GM23338 (cell line): ENCODE measurements around the gene UCMA. TPM values are rescaled to one million over a fixed set of nuclear protein-coding genes. Genes with fewer than 3 reads are reported as not detected.

Experiments used
- ATAC-seq: fragments of 200-7000 bp; cut with Tn5 transposase; 3 replicates; pipeline ENCODE4 v1.9.1; 2020
- DNase-seq: peaks from one replicate; pipeline ENCODE4 v3.0.0-alpha.2; 2015; ENCODE audit warnings: low spot score
- H2AFZ ChIP-seq: fragments of 200-600 bp; sonication (generic); 2 replicates; pipeline ENCODE4 v1.8.0; 2016; ENCODE audit warnings: antibody characterized with exemption, mild to moderate bottlenecking, moderate library complexity
- H3F3A ChIP-seq: fragments of 200-600 bp; sonication (generic); replicated peaks from 2 replicates; pipeline ENCODE4 v1.8.0; 2017; ENCODE audit warnings: antibody characterized with exemption, mixed run types, low read depth
- H3K27ac ChIP-seq: fragments of 200-600 bp; sonication (generic); 2 replicates; pipeline ENCODE4 v1.6.1; 2016; ENCODE audit warnings: low read depth
- H3K27me3 ChIP-seq: fragments of 200-600 bp; sonication (generic); 2 replicates; pipeline ENCODE4 v1.8.0; 2016; ENCODE audit warnings: mild to moderate bottlenecking, mixed run types, moderate library complexity; ENCODE audit not compliant: insufficient read depth
- H3K36me3 ChIP-seq: fragments of 200-600 bp; sonication (generic); 2 replicates; pipeline ENCODE4 v1.8.0; 2016; ENCODE audit warnings: mild to moderate bottlenecking; ENCODE audit not compliant: insufficient read depth
- H3K4me1 ChIP-seq: fragments of 200-600 bp; sonication (generic); 2 replicates; pipeline ENCODE4 v1.8.0; 2016; ENCODE audit warnings: mild to moderate bottlenecking, moderate library complexity; ENCODE audit not compliant: insufficient read depth
- H3K4me2 ChIP-seq: fragments of 200-600 bp; sonication (generic); 2 replicates; pipeline ENCODE4 v1.7.1; 2017; ENCODE audit warnings: mixed run types
- H3K4me3 ChIP-seq: fragments of 200-600 bp; sonication (generic); 2 replicates; pipeline ENCODE4 v1.6.1; 2016; ENCODE audit warnings: mixed run types
- H3K79me2 ChIP-seq: fragments of 200-600 bp; sonication (generic); replicated peaks from 2 replicates; pipeline ENCODE4 v1.8.0; 2017; ENCODE audit warnings: mild to moderate bottlenecking; ENCODE audit not compliant: insufficient read depth
- H3K9me2 ChIP-seq: fragments of 200-600 bp; sonication (generic); 2 replicates; pipeline ENCODE4 v1.8.0; 2017; ENCODE audit not compliant: insufficient read depth
- H4K20me1 ChIP-seq: fragments of 200-600 bp; sonication (generic); replicated peaks from 2 replicates; pipeline ENCODE4 v1.8.0; 2017; ENCODE audit warnings: mild to moderate bottlenecking; ENCODE audit not compliant: insufficient read depth
- H3K27ac Mint-ChIP-seq: 2 replicates; pipeline ENCODE4 v1.8.0; 2020; ENCODE audit warnings: inconsistent platforms, mild to moderate bottlenecking, moderate library complexity, mixed read lengths
- H3K27me3 Mint-ChIP-seq: 3 replicates; pipeline ENCODE4 v1.8.0; 2022; ENCODE audit warnings: low read depth, mild to moderate bottlenecking, moderate library complexity, mixed read lengths, inconsistent platforms; ENCODE audit not compliant: insufficient read depth, poor library complexity
- H3K36me3 Mint-ChIP-seq: 3 replicates; pipeline ENCODE4 v1.8.0; 2021; ENCODE audit warnings: low read depth, mild to moderate bottlenecking, inconsistent platforms, moderate library complexity, mixed read lengths
- H3K4me1 Mint-ChIP-seq: 3 replicates; pipeline ENCODE4 v1.8.0; 2020; ENCODE audit warnings: mild to moderate bottlenecking, inconsistent platforms, mixed read lengths
- H3K4me3 Mint-ChIP-seq: 3 replicates; pipeline ENCODE4 v1.8.0; 2021; ENCODE audit warnings: moderate library complexity, mild to moderate bottlenecking, inconsistent platforms, mixed read lengths
- H3K9me3 Mint-ChIP-seq: 3 replicates; pipeline ENCODE4 v1.8.0; 2020; ENCODE audit warnings: moderate library complexity, mild to moderate bottlenecking, inconsistent platforms, mixed read lengths
- CREB1 ChIP-seq: fragments of 250-450 bp; sonication (Bioruptor Pico); IDR thresholded peaks from 2 replicates; pipeline ENCODE4 v1.5.0; 2020; ENCODE audit warnings: low read depth, mild to moderate bottlenecking, moderate library complexity
- EZH2 ChIP-seq: fragments of 200-600 bp; sonication (generic); IDR thresholded peaks from one replicate; pipeline ENCODE4 v1.8.0; 2017; ENCODE audit warnings: antibody characterized with exemption, mild to moderate bottlenecking, low read depth; ENCODE audit not compliant: unreplicated experiment
- EZH2phosphoT487 ChIP-seq: fragments of 200-600 bp; sonication (generic); IDR thresholded peaks from one replicate; pipeline ENCODE4 v1.8.1; 2018; ENCODE audit warnings: antibody characterized with exemption; ENCODE audit not compliant: unreplicated experiment
- REST ChIP-seq: IDR thresholded peaks from one replicate; pipeline ENCODE4 v1.6.1; 2018; ENCODE audit warnings: antibody characterized with exemption; ENCODE audit not compliant: unreplicated experiment
- ZNF114 ChIP-seq: fragments of 250-450 bp; sonication (Bioruptor Pico); IDR thresholded peaks from 2 replicates; pipeline ENCODE4 v1.5.0; 2020; ENCODE audit warnings: mild to moderate bottlenecking, moderate library complexity
- ZNF331 ChIP-seq: fragments of 250-450 bp; sonication (Bioruptor Pico); IDR thresholded peaks from 2 replicates; pipeline ENCODE4 v1.5.0; 2020; ENCODE audit warnings: low read depth, mild to moderate bottlenecking, moderate library complexity
- ZNF462 ChIP-seq: fragments of 250-450 bp; sonication (Bioruptor Pico); IDR thresholded peaks from 2 replicates; pipeline ENCODE4 v1.5.0; 2020; ENCODE audit warnings: mild to moderate bottlenecking, moderate library complexity
- polyA plus RNA-seq: library from polyadenylated mRNA; unstranded; fragments of >200 nt; fragmentation: Nextera tagmentation; extraction: Ambion mirVana; gene quantifications from 2 replicates; pipeline ENCODE4 v1.2.1, GENCODE V29; 2016
- total RNA-seq: library from RNA; depleted of rRNA; stranded (reverse); fragments of >200 nt; shearing (Covaris generic); gene quantifications from 2 replicates; pipeline ENCODE4 v1.2.3, GENCODE V29; 2014

The UCMA gene
- total and polyA plus RNA-seq, 2 experiments from 2014 or later: 12.7 to 16.7 TPM

- H3K36me3 ChIP-seq: peaks cover 83% of the 10 kb centered on the region
- H3K27me3 ChIP-seq: no peaks in the 10 kb centered on the region
- DNase-seq (no peak), ATAC-seq (no peak)
- H2AFZ ChIP-seq: no peak overlapping the region
- Mint-ChIP-seq H3K4me1 (no peaks in the 10 kb centered on the region), H3K9me3 (peaks cover 6% of the 10 kb centered on the region; the same call in 1 of the 3 replicates), H3K27ac (no peak overlapping the region), H3K27me3 (no peaks in the 10 kb centered on the region), H3K4me3 (no peak overlapping the region), H3K36me3 (peaks cover 98% of the 10 kb centered on the region)
- no peaks in the 10 kb centered on the region for H3K9me2 ChIP-seq
- no peak overlapping the region for H3K4me2 ChIP-seq
- TF ChIP-seq EZH2phosphoT487: no peak
- TF ChIP-seq CREB1 (CRISPR knock-in tag): no peak
- no peak for TF ChIP-seq ZNF331
- no peak for TF ChIP-seq ZNF114 (CRISPR knock-in tag)
- TF ChIP-seq REST: no peak
- no peak for TF ChIP-seq EZH2
- H4K20me1 ChIP-seq: peaks cover 16% of the 10 kb centered on the region
- H3K4me3 ChIP-seq: no peak overlapping the region
- H3F3A ChIP-seq: 0 out of 2 replicates have a peak, but pooled peaks cover 4% of the 10 kb centered on the region
- H3K79me2 ChIP-seq: peaks cover 10% of the 10 kb centered on the region; the same call in 1 of the 2 replicates
- no peak overlapping the region for H3K27ac ChIP-seq
- H3K4me1 ChIP-seq: no peaks in the 10 kb centered on the region
Measured at GRCh38 chr10:13182424-13182823, 51.8 kb downstream of the UCMA start.

- Histone ChIP-seq H4K20me1 (peaks cover 26% of the 10 kb centered on the region), H3K27me3 (no peaks in the 10 kb centered on the region), H2AFZ (no peak overlapping the region), H3F3A (peaks cover 9% of the 10 kb centered on the region; the same call in 1 of the 2 replicates), H3K27ac (no peak overlapping the region), H3K4me1 (no peaks in the 10 kb centered on the region), H3K9me2 (no peaks in the 10 kb centered on the region), H3K4me2 (no peak overlapping the region), H3K36me3 (peaks cover 79% of the 10 kb centered on the region), H3K79me2 (peaks cover 10% of the 10 kb centered on the region), H3K4me3 (no peak overlapping the region)
- Mint-ChIP-seq H3K9me3 (no peaks in the 10 kb centered on the region), H3K4me1 (no peaks in the 10 kb centered on the region), H3K27ac (no peak overlapping the region), H3K36me3 (peaks cover 97% of the 10 kb centered on the region), H3K27me3 (no peaks in the 10 kb centered on the region), H3K4me3 (no peak overlapping the region)
- DNase-seq (no peak), ATAC-seq (no peak)
- TF ChIP-seq EZH2: no peak
- TF ChIP-seq EZH2phosphoT487: peak; percentile 15
Measured at GRCh38 chr10:13180788-13181187, 53.4 kb downstream of the UCMA start.

- H3K36me3 Mint-ChIP-seq: peaks cover 82% of the 10 kb centered on the region
- DNase-seq: no peak
- Histone ChIP-seq H3K4me2 (no peak overlapping the region), H3K27me3 (no peaks in the 10 kb centered on the region), H3K27ac (no peak overlapping the region), H3K9me2 (no peaks in the 10 kb centered on the region), H3K4me1 (no peaks in the 10 kb centered on the region), H2AFZ (no peak overlapping the region), H3K79me2 (peaks cover 27% of the 10 kb centered on the region), H3K36me3 (peaks cover 58% of the 10 kb centered on the region), H3F3A (peaks cover 7% of the 10 kb centered on the region; the same call in 1 of the 2 replicates), H4K20me1 (peaks cover 56% of the 10 kb centered on the region), H3K4me3 (no peak overlapping the region)
- no peaks in the 10 kb centered on the region for H3K27me3 Mint-ChIP-seq
- no peak overlapping the region for H3K27ac Mint-ChIP-seq
- ATAC-seq: no peak
- H3K4me1 Mint-ChIP-seq: no peaks in the 10 kb centered on the region
- no peaks in the 10 kb centered on the region for H3K9me3 Mint-ChIP-seq
- H3K4me3 Mint-ChIP-seq: no peak overlapping the region
- TF ChIP-seq EZH2phosphoT487 (no peak), ZNF114 (CRISPR knock-in tag) (no peak), ZNF462 (CRISPR knock-in tag) (no peak)
Measured at GRCh38 chr10:13173616-13174015, 60.6 kb downstream of the UCMA start.
